ENCODE measurements around the gene ACTL7A. TPM values are rescaled to one million over a fixed set of nuclear protein-coding genes. Genes with fewer than 3 reads are reported as not detected.
"Not testable (repeated sequence)": the region's sequence is repeated elsewhere in the genome, so short reads cannot be mapped to it uniquely, and the experiment has no call there.

The ACTL7A gene
- total RNA-seq, 2 donors from 2014 or later: not detected

DNA sequence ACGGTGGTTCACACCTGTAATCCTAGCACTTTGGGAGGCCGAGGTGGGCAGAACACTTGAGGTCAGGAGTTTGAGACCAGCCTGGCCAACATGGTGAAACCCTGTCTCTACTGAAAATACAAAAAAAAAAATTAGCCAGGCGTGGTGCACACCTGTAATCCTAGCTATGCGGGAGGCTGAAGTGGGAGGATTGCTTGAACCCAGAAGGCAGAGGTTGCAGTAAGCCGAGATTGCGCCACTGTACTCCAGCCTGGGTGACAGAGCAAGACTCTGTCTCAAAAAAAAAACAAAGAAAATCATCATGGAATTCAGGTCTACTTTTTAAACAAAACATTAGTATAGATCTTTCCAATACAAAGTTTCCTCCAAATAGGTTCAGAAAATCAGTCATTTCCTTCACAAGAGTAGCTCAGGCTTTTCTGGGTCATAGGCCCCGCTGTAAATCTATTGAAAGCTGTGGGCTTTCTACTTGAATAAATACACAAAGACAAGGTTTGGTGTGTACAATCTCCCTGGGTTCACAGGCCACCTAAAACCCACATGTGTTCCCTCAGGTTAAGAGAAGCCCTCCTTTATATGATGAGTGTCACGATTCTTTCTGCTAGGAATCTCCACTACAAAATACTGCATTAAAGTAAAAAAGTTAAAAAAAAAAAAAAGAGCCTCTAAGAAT, 37.1 kb downstream of the ACTL7A start:
- peaks cover 51% of the 10 kb centered on the region for H3K36me3 Mint-ChIP-seq
- H3K4me1 Mint-ChIP-seq (ENCODE audit: low read depth in 2 of 2): not testable (repeated sequence)

DNA sequence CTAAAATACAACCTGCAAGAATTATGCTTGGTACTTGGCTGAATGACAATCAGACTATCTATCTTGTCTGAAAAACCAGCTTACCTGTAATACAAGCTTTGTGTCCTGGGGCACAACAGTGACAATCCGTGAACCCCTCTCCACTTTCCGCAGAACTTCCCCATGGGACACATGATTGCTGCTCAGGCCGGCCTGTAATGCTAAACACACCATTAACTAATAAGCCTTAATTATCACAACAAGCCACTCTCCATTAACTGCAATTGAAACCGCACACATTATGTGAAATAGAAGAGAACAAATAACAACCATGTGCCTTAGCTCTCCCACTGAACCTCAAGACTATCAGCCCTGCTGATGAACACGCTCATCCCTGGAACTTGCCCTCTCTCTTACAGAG, 38.1 kb downstream of the ACTL7A start:
- peaks cover 49% of the 10 kb centered on the region for H3K36me3 Mint-ChIP-seq
- DNase-seq (ENCODE audit: low spot score) (no peak), ATAC-seq (no peak)
- no peaks in the 10 kb centered on the region for H3K27me3 Mint-ChIP-seq
- no peak overlapping the region for H3K4me3 Mint-ChIP-seq
- no peaks in the 10 kb centered on the region for H3K9me3 Mint-ChIP-seq
- H3K4me1 Mint-ChIP-seq (ENCODE audit: low read depth in 2 of 2): no peaks in the 10 kb centered on the region
- no peak overlapping the region for H3K27ac Mint-ChIP-seq

More for the DNA sequence above, 37.1 kb downstream of the ACTL7A start:
- not testable (repeated sequence) for H3K4me3 Mint-ChIP-seq; H3K9me3 Mint-ChIP-seq; DNase-seq (ENCODE audit: low spot score); H3K27me3 Mint-ChIP-seq; ATAC-seq; H3K27ac Mint-ChIP-seq

DNA sequence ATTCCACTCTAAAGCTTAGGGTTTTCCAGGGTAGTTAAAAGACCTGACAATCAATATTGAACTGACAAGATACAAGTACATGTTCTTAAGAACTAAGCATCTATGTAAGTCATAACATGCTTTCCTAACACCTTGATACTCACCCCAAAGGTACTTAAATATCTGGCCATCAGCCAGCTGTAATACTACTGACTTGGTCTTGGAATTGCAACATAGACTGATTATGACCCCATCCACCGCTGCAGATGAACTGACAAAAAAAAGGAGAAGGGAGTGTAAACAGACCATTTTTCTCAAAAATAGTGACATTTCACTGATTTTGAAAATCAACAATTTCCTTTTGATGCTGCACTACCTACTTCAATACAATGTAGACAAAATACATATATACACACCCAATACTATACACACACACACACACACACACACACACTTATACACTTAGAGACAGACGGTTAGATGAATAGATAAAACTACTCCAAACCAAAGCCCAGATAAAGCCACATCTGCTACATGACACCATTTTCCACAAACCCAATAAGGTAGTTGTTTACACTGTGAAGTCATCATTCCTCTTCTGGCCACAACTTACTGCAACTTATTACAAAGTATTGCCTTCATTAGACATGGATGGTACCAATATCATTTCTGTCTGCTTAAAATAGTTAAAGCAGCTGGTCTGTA, 41.5 kb downstream of the ACTL7A start:
- no peaks in the 10 kb centered on the region for H3K27me3 Mint-ChIP-seq
- ATAC-seq (no peak), DNase-seq (ENCODE audit: low spot score) (no peak)
- no peaks in the 10 kb centered on the region for H3K9me3 Mint-ChIP-seq
- H3K4me3 Mint-ChIP-seq: no peak overlapping the region
- peaks cover 39% of the 10 kb centered on the region for H3K36me3 Mint-ChIP-seq
- no peaks in the 10 kb centered on the region for H3K4me1 Mint-ChIP-seq (ENCODE audit: low read depth in 2 of 2)
- no peak overlapping the region for H3K27ac Mint-ChIP-seq

DNA sequence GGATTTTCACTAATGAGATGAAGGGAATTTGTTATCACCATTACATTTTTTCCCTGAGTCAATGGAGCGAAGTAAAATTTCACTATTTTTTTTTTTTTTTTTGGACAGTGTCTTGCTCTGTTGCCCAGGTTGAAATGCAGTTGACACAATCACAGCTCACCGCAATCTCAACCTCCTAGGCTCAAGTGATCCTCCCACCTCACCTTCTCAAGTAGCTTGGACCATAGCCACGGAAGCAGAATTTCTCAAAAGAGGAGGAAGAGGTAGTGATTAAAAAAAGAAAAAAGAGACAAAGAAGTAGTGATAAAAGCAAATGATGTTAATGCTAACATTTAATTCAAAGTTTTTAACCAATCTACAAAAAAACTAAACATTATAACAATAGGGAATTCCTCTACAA, 42.1 kb downstream of the ACTL7A start:
- ATAC-seq (no peak), DNase-seq (ENCODE audit: low spot score) (no peak)
- Mint-ChIP-seq H3K9me3 (no peaks in the 10 kb centered on the region), H3K36me3 (peaks cover 45% of the 10 kb centered on the region), H3K27me3 (no peaks in the 10 kb centered on the region), H3K4me1 (ENCODE audit: low read depth in 2 of 2) (no peaks in the 10 kb centered on the region), H3K27ac (no peak overlapping the region), H3K4me3 (no peak overlapping the region)

DNA sequence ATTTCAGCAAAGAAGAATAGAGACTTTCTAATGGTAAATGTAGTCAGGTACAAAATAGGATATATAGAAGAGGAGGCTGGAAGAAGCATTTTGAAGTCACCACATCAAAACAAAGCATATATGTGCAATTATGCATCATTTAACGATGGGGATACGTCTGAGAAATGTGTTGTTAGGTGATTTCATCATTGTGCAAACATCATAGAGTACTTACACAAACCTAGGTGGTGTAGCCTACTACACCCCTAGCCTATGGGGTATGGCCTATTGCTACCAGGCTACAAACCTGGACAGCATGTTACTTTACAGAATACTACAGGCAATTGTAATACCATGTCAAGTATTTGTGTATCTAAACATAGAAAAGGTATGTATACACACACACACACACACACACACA, 43.4 kb downstream of the ACTL7A start:
- H3K27ac Mint-ChIP-seq: no peak overlapping the region
- H3K27me3 Mint-ChIP-seq: no peaks in the 10 kb centered on the region
- ATAC-seq (no peak), DNase-seq (ENCODE audit: low spot score) (no peak)
- no peaks in the 10 kb centered on the region for H3K9me3 Mint-ChIP-seq
- H3K4me1 Mint-ChIP-seq (ENCODE audit: low read depth in 2 of 2): no peaks in the 10 kb centered on the region
- peaks cover 48% of the 10 kb centered on the region for H3K36me3 Mint-ChIP-seq
- H3K4me3 Mint-ChIP-seq: no peak overlapping the region

DNA sequence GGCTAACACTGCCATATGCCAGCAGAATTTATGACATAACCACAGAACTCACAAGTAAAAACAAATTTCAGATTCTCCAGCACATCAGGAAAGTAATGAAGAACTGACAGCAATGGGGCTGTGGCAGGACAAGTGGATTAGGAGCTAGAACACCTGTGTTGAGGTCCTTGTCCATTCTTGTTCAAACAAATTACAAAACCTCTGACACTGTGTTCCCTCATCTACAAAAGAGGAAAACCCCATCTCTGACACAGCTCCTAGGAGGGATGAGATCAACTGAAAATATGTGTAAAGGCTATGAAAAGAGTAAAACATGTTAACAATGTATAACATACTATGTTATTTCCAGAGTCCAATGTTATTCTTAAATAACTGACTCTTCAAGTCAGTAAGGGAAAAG, 48.3 kb downstream of the ACTL7A start:
- Mint-ChIP-seq H3K4me1 (ENCODE audit: low read depth in 2 of 2) (peaks cover 8 to 11% of the 10 kb centered on the region in 2 donors), H3K27ac (no peak overlapping the region), H3K4me3 (no peak overlapping the region), H3K27me3 (no peaks in the 10 kb centered on the region), H3K9me3 (no peaks in the 10 kb centered on the region), H3K36me3 (peaks cover 37% of the 10 kb centered on the region)
- DNase-seq (ENCODE audit: low spot score): no peak
- no peak for ATAC-seq

DNA sequence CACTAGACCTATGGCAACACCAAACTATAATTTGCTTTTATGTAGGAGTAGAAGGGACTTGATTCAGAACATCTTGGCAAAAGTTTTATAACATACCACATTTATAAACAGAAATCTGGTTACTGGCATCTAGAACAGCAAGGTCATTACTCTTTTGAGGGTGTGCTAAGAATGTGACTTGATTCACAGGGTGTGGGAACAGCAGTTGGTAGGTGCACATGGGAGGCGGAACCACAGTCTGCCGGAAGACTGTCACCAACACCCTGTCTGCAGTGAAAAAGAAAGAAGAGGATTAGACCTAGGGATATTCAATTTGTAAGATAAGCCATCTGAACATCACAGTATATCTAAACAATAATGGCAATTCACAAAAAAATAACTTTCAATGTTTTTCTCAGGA, 48.8 kb downstream of the ACTL7A start:
- Mint-ChIP-seq H3K4me3 (no peak overlapping the region), H3K27me3 (no peaks in the 10 kb centered on the region), H3K27ac (no peak overlapping the region), H3K9me3 (no peaks in the 10 kb centered on the region), H3K36me3 (peaks cover 41% of the 10 kb centered on the region), H3K4me1 (ENCODE audit: low read depth in 2 of 2) (peaks cover 8 to 11% of the 10 kb centered on the region in 2 donors)
- DNase-seq (ENCODE audit: low spot score): no peak
- ATAC-seq: no peak

DNA sequence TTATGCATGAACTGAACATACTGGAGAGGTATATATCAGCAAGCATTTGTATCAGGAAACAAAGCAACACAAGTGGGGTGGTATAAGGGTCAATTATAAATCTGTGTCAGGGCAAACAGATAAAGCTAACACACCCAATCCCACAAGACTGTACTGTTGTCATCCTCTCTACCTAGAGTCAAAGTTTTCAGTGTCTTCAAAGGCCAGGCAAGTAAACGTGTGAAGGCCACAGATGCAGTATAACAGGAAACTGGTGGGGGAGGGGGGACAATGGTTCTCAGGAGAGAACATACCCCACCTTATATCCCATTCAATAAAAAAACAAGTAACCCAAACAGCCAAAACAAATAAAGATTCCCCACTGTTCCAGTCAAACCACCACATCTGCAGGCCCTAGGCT, 49.8 kb downstream of the ACTL7A start:
- H3K4me1 Mint-ChIP-seq (ENCODE audit: low read depth in 2 of 2): peaks cover 8 to 11% of the 10 kb centered on the region in 2 donors
- ATAC-seq (no peak), DNase-seq (ENCODE audit: low spot score) (no peak)
- H3K9me3 Mint-ChIP-seq: no peaks in the 10 kb centered on the region
- no peak overlapping the region for H3K4me3 Mint-ChIP-seq
- no peak overlapping the region for H3K27ac Mint-ChIP-seq
- no peaks in the 10 kb centered on the region for H3K27me3 Mint-ChIP-seq
- peaks cover 44% of the 10 kb centered on the region for H3K36me3 Mint-ChIP-seq

Other genes starting within 250 kb of the ACTL7A start
- gene ACTL7B, start 6.3 kb upstream of the ACTL7A start, total RNA-seq: not detected
- gene ELP1, start 71.9 kb downstream of the ACTL7A start, total RNA-seq: 10 to 100 TPM; 28.1 to 34.3 TPM
- 1 to 10 TPM; 6.9 to 8.5 TPM for gene ABITRAM, start 72.1 kb downstream of the ACTL7A start, total RNA-seq
- gene CTNNAL1, start 151.2 kb downstream of the ACTL7A start, total RNA-seq: 10 to 100 TPM; 14.6 to 17.3 TPM